Measurements from ENCODE around the gene SMG6. TPM values are rescaled to one million over a fixed set of nuclear protein-coding genes. Genes with fewer than 3 reads are reported as not detected.

The SMG6 gene
- polyA plus RNA-seq, 4 donors = 15.9 to 17.1 (median 16.4) TPM

- DNase-seq = peak in 1 of 2 donors; percentile 52
- Histone ChIP-seq H3K36me3 (ENCODE audit: control insufficient read depth in 3 of 3, insufficient read depth in 2 of 3, low read depth in 1 of 3, low read length in 3 of 3) (peaks cover 0 to 41% (median 2%) of the 10 kb centered on the region in 3 donors), H3K27me3 (ENCODE audit: control insufficient read depth in 3 of 3, insufficient read depth in 3 of 3, low read length in 3 of 3) (no peaks in the 10 kb centered on the region), H3K4me3 (ENCODE audit: low read depth in 1 of 3, low read length in 3 of 3) (no peak overlapping the region), H3K4me1 (ENCODE audit: control insufficient read depth in 3 of 3, insufficient read depth in 2 of 3, low read depth in 1 of 3, low read length in 2 of 3) (peaks cover 0 to 20% (median 10%) of the 10 kb centered on the region in 3 donors), H3K27ac (ENCODE audit: low read depth in 1 of 3, low read length in 2 of 3) (peak overlapping the region in 2 of 3 donors; percentile 66 to 77), H3K9me3 (ENCODE audit: control insufficient read depth in 2 of 2, insufficient read depth in 1 of 2, low read depth in 1 of 2, low read length in 1 of 2) (no peaks in the 10 kb centered on the region)
- WGBS, 3 donors = 42 to 78% (median 62%) methylated on average over 7 of the region's 7 CpGs
- FAIRE-seq = no peak
Observed at GRCh38 chr17:2192367-2193057, 111.1 kb downstream of the SMG6 start.

- FAIRE-seq (no peak), DNase-seq (peak in 1 of 2 donors; percentile 25)
- WGBS, 3 donors = 69 to 89% (median 80%) methylated on average over 9 of the region's 9 CpGs
- Histone ChIP-seq H3K27me3 (ENCODE audit: control insufficient read depth in 3 of 3, insufficient read depth in 3 of 3, low read length in 3 of 3) (no peaks in the 10 kb centered on the region), H3K4me3 (ENCODE audit: low read depth in 1 of 3, low read length in 3 of 3) (no peak overlapping the region), H3K36me3 (ENCODE audit: control insufficient read depth in 3 of 3, insufficient read depth in 2 of 3, low read depth in 1 of 3, low read length in 3 of 3) (peaks cover 0 to 43% (median 2%) of the 10 kb centered on the region in 3 donors), H3K27ac (ENCODE audit: low read depth in 1 of 3, low read length in 2 of 3) (peak overlapping the region in 2 of 3 donors; percentile 77), H3K4me1 (ENCODE audit: control insufficient read depth in 3 of 3, insufficient read depth in 2 of 3, low read depth in 1 of 3, low read length in 2 of 3) (peaks cover 0 to 20% (median 10%) of the 10 kb centered on the region in 3 donors), H3K9me3 (ENCODE audit: control insufficient read depth in 2 of 2, insufficient read depth in 1 of 2, low read depth in 1 of 2, low read length in 1 of 2) (no peaks in the 10 kb centered on the region)
Observed at GRCh38 chr17:2191785-2192184, 111.8 kb downstream of the SMG6 start.

- no peak for FAIRE-seq
- Histone ChIP-seq H3K36me3 (ENCODE audit: control insufficient read depth in 3 of 3, insufficient read depth in 2 of 3, low read depth in 1 of 3, low read length in 3 of 3) (peaks cover 0 to 48% (median 4%) of the 10 kb centered on the region in 3 donors), H3K27me3 (ENCODE audit: control insufficient read depth in 3 of 3, insufficient read depth in 3 of 3, low read length in 3 of 3) (no peaks in the 10 kb centered on the region), H3K9me3 (ENCODE audit: control insufficient read depth in 2 of 2, insufficient read depth in 1 of 2, low read depth in 1 of 2, low read length in 1 of 2) (no peaks in the 10 kb centered on the region), H3K27ac (ENCODE audit: low read depth in 1 of 3, low read length in 2 of 3) (peak overlapping the region in 2 of 3 donors; percentile 69 to 77), H3K4me1 (ENCODE audit: control insufficient read depth in 3 of 3, insufficient read depth in 2 of 3, low read depth in 1 of 3, low read length in 2 of 3) (peaks cover 0 to 20% (median 10%) of the 10 kb centered on the region in 3 donors), H3K4me3 (ENCODE audit: low read depth in 1 of 3, low read length in 3 of 3) (no peak overlapping the region)
- no peak for DNase-seq
- WGBS, 3 donors = 80 to 96% (median 95%) methylated on average over 6 of the region's 6 CpGs
Observed at GRCh38 chr17:2191227-2191626, 112.4 kb downstream of the SMG6 start.

- Histone ChIP-seq H3K36me3 (ENCODE audit: control insufficient read depth in 3 of 3, insufficient read depth in 2 of 3, low read depth in 1 of 3, low read length in 3 of 3) (peaks cover 0 to 57% (median 7%) of the 10 kb centered on the region in 3 donors), H3K4me1 (ENCODE audit: control insufficient read depth in 3 of 3, insufficient read depth in 2 of 3, low read depth in 1 of 3, low read length in 2 of 3) (peaks cover 0 to 20% (median 10%) of the 10 kb centered on the region in 3 donors), H3K27ac (ENCODE audit: low read depth in 1 of 3, low read length in 2 of 3) (peak overlapping the region in 2 of 3 donors; percentile 41 to 70), H3K4me3 (ENCODE audit: low read depth in 1 of 3, low read length in 3 of 3) (no peak overlapping the region), H3K9me3 (ENCODE audit: control insufficient read depth in 2 of 2, insufficient read depth in 1 of 2, low read depth in 1 of 2, low read length in 1 of 2) (no peaks in the 10 kb centered on the region), H3K27me3 (ENCODE audit: control insufficient read depth in 3 of 3, insufficient read depth in 3 of 3, low read length in 3 of 3) (no peaks in the 10 kb centered on the region)
- 57 to 67% (median 66%) methylated on average over 4 of the region's 4 CpGs for WGBS, 3 donors
- DNase-seq (peak in 1 of 2 donors; percentile 18), FAIRE-seq (no peak)
Observed at GRCh38 chr17:2190014-2190413, 113.6 kb downstream of the SMG6 start.

GRCh38 chr17:2188971-2189630 is 114.5 kb downstream of the SMG6 start:
- Histone ChIP-seq H3K9me3 (ENCODE audit: control insufficient read depth in 2 of 2, insufficient read depth in 1 of 2, low read depth in 1 of 2, low read length in 1 of 2) (no peaks in the 10 kb centered on the region), H3K36me3 (ENCODE audit: control insufficient read depth in 3 of 3, insufficient read depth in 2 of 3, low read depth in 1 of 3, low read length in 3 of 3) (peaks cover 0 to 53% (median 7%) of the 10 kb centered on the region in 3 donors), H3K4me1 (ENCODE audit: control insufficient read depth in 3 of 3, insufficient read depth in 2 of 3, low read depth in 1 of 3, low read length in 2 of 3) (peaks cover 0 to 20% (median 10%) of the 10 kb centered on the region in 3 donors), H3K27me3 (ENCODE audit: control insufficient read depth in 3 of 3, insufficient read depth in 3 of 3, low read length in 3 of 3) (no peaks in the 10 kb centered on the region), H3K4me3 (ENCODE audit: low read depth in 1 of 3, low read length in 3 of 3) (no peak overlapping the region), H3K27ac (ENCODE audit: low read depth in 1 of 3, low read length in 2 of 3) (peak overlapping the region in 2 of 3 donors; percentile 41 to 70)
- WGBS, 3 donors = 73 to 94% (median 86%) methylated on average over 8 of the region's 8 CpGs
- FAIRE-seq (no peak), DNase-seq (no peak)

GRCh38 chr17:2187758-2188157 is 115.8 kb downstream of the SMG6 start:
- whole genome bisulfite sequencing, 3 donors = 82 to 92% (median 90%) methylated on average over 5 of the region's 5 CpGs
- FAIRE-seq = no peak

GRCh38 chr17:2186937-2187336 is 116.6 kb downstream of the SMG6 start:
- peaks cover 0 to 55% (median 9%) of the 10 kb centered on the region in 3 donors for H3K36me3 ChIP-seq (ENCODE audit: control insufficient read depth in 3 of 3, insufficient read depth in 2 of 3, low read depth in 1 of 3, low read length in 3 of 3)
- H3K9me3 ChIP-seq (ENCODE audit: control insufficient read depth in 2 of 2, insufficient read depth in 1 of 2, low read depth in 1 of 2, low read length in 1 of 2) = no peaks in the 10 kb centered on the region
- DNase-seq = no peak
- FAIRE-seq = no peak
- no peak overlapping the region for H3K27ac ChIP-seq (ENCODE audit: low read depth in 1 of 3, low read length in 2 of 3)
- 93 to 97% (median 93%) methylated on average over 4 of the region's 4 CpGs for WGBS, 3 donors
- no peak overlapping the region for H3K4me3 ChIP-seq (ENCODE audit: low read depth in 1 of 3, low read length in 3 of 3)
- H3K27me3 ChIP-seq (ENCODE audit: control insufficient read depth in 3 of 3, insufficient read depth in 3 of 3, low read length in 3 of 3) = no peaks in the 10 kb centered on the region
- H3K4me1 ChIP-seq (ENCODE audit: control insufficient read depth in 3 of 3, insufficient read depth in 2 of 3, low read depth in 1 of 3, low read length in 2 of 3) = peaks cover 0 to 24% (median 8%) of the 10 kb centered on the region in 3 donors

More at GRCh38 chr17:2187758-2188157, 115.8 kb downstream of the SMG6 start:
- Histone ChIP-seq H3K27me3 (ENCODE audit: control insufficient read depth in 3 of 3, insufficient read depth in 3 of 3, low read length in 3 of 3) (no peaks in the 10 kb centered on the region), H3K9me3 (ENCODE audit: control insufficient read depth in 2 of 2, insufficient read depth in 1 of 2, low read depth in 1 of 2, low read length in 1 of 2) (no peaks in the 10 kb centered on the region), H3K4me1 (ENCODE audit: control insufficient read depth in 3 of 3, insufficient read depth in 2 of 3, low read depth in 1 of 3, low read length in 2 of 3) (peaks cover 0 to 20% (median 8%) of the 10 kb centered on the region in 3 donors), H3K36me3 (ENCODE audit: control insufficient read depth in 3 of 3, insufficient read depth in 2 of 3, low read depth in 1 of 3, low read length in 3 of 3) (peaks cover 0 to 54% (median 9%) of the 10 kb centered on the region in 3 donors), H3K27ac (ENCODE audit: low read depth in 1 of 3, low read length in 2 of 3) (no peak overlapping the region), H3K4me3 (ENCODE audit: low read depth in 1 of 3, low read length in 3 of 3) (no peak overlapping the region)
- no peak for DNase-seq

- 91 to 94% (median 93%) methylated on average over 19 of the region's 19 CpGs for WGBS, 3 donors
Observed at GRCh38 chr17:2184993-2185931, 118.3 kb downstream of the SMG6 start.

More at GRCh38 chr17:2184993-2185931, 118.3 kb downstream of the SMG6 start:
- no peak for FAIRE-seq
- no peak for DNase-seq
- Histone ChIP-seq H3K4me1 (ENCODE audit: control insufficient read depth in 3 of 3, insufficient read depth in 2 of 3, low read depth in 1 of 3, low read length in 2 of 3) (peaks cover 0 to 31% (median 7%) of the 10 kb centered on the region in 3 donors), H3K27me3 (ENCODE audit: control insufficient read depth in 3 of 3, insufficient read depth in 3 of 3, low read length in 3 of 3) (no peaks in the 10 kb centered on the region), H3K27ac (ENCODE audit: low read depth in 1 of 3, low read length in 2 of 3) (no peak overlapping the region), H3K9me3 (ENCODE audit: control insufficient read depth in 2 of 2, insufficient read depth in 1 of 2, low read depth in 1 of 2, low read length in 1 of 2) (no peaks in the 10 kb centered on the region), H3K4me3 (ENCODE audit: low read depth in 1 of 3, low read length in 3 of 3) (no peak overlapping the region), H3K36me3 (ENCODE audit: control insufficient read depth in 3 of 3, insufficient read depth in 2 of 3, low read depth in 1 of 3, low read length in 3 of 3) (peaks cover 0 to 50% (median 12%) of the 10 kb centered on the region in 3 donors)
